ENCODE results near the gene TMEM131.

The TMEM131 gene

GRCh38 chr2:98037206-98037605 lies 41.5 kb upstream of the TMEM131 start:
- no peak for DNase-seq (ENCODE audit: insufficient read length, low spot score)
- TF ChIP-seq, protein P1, sequence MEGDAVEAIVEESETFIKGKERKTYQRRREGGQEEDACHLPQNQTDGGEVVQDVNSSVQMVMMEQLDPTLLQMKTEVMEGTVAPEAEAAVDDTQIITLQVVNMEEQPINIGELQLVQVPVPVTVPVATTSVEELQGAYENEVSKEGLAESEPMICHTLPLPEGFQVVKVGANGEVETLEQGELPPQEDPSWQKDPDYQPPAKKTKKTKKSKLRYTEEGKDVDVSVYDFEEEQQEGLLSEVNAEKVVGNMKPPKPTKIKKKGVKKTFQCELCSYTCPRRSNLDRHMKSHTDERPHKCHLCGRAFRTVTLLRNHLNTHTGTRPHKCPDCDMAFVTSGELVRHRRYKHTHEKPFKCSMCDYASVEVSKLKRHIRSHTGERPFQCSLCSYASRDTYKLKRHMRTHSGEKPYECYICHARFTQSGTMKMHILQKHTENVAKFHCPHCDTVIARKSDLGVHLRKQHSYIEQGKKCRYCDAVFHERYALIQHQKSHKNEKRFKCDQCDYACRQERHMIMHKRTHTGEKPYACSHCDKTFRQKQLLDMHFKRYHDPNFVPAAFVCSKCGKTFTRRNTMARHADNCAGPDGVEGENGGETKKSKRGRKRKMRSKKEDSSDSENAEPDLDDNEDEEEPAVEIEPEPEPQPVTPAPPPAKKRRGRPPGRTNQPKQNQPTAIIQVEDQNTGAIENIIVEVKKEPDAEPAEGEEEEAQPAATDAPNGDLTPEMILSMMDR (IDR thresholded peaks at IDR 0.05; ENCODE audit: insufficient read depth, missing control alignments), result no peak
- FAIRE-seq, result no peak

DNA sequence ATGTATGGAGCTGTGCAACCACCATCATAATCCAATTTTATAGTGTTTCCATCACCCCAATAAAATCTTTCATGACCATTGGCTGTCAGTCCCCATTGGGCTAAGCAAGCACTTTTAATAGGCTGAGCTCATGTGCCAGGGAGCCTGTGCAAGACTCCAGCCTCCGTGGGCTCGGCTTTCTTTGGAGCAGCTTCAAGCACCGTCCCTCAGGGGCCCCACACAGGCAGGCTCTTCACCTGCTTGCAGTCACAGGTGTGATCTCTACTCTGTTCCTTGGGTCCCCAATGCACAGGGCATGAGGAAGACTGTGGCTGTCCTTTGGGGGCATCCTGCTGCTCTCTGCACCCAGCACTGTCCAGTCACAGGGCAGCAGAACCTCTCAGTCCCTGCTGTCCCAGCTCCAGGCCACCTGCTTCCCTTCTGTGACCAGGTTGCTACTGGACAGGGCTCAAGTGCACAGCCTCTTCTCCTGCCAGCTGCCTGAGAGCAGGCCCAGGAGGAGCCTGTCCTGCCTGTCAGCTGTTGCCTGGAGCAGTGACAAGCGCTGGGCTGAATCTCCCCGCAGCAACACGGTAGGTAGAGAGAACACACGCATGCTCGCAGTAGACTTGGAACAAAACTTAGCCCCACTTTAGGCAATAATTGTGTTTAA lies 40.7 kb upstream of the TMEM131 start:
- TF ChIP-seq, protein P1 (IDR thresholded peaks at IDR 0.05; ENCODE audit: insufficient read depth, missing control alignments), result no peak
- no peak for DNase-seq (ENCODE audit: insufficient read length, low spot score)
- FAIRE-seq, result no peak

DNA sequence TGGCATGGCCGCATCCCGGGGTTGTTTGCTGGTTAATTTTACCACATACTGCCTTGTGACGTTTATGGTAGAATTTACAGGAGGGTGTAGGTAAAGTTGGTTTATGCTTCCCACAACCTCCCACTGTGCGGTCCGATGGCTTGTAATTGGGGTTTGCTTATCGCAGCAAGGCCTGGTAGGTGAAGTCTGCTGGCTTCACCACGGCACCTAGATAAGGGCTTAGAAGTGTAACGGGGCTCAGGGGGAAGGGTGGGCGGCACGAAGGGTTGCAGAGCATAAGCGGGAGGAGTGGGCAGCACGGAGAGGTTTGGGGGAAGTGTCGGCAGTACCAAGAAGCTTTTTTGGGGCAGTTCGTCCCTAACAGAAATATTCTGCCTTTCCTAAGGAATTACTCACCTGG lies 39.0 kb upstream of the TMEM131 start:
- no peak for DNase-seq (ENCODE audit: insufficient read length, low spot score)
- FAIRE-seq, result no peak
- TF ChIP-seq, protein P1 (IDR thresholded peaks at IDR 0.05; ENCODE audit: insufficient read depth, missing control alignments), result no peak

DNA sequence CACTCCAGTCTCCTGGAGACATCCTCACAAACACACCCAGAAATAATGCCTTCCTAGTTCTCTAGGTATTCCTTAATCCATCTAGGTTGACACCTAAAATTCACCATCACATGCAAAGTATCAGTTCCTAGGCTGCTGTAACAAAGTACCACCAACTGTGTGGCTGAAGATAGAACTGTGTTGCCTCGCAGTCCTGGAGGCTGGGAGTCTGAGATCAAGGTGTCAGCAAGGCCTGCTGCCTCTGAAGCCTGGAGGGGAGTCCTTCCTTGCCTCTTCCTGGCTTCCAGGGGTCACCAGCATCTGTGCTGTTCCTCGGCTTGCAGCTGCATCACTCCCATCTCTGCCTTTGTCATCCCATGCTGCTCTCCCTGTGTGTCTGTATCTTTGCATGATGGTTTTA lies 36.3 kb upstream of the TMEM131 start:
- TF ChIP-seq, protein P1 (IDR thresholded peaks at IDR 0.05; ENCODE audit: insufficient read depth, missing control alignments), result no peak
- FAIRE-seq, result no peak
- no peak for DNase-seq (ENCODE audit: insufficient read length, low spot score)

DNA sequence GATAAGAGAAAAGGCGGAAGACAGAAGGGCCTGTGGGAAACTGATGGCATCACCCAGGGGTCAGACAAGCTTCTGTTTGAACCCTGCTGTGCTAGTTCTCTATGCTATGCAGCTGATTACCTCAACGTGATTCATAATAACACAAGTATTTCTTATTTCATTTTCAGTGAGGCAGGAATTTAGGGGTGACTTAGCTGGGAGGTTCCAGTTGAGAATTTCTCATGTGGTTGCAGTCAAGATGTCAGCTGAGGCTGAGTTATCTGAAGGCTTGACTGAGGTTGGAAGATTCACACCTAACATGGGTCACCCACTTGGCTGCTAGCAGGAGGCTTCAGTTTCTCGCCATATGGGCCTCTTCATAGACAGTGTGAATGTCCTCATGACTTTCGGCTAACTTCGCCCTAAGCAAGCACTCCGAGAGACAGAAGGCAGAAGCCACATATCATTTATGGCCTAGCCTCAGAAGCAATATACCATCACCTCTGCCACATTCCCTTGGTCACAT lies 34.0 kb upstream of the TMEM131 start:
- TF ChIP-seq, protein P1 (IDR thresholded peaks at IDR 0.05; ENCODE audit: insufficient read depth, missing control alignments), result no peak
- DNase-seq (ENCODE audit: insufficient read length, low spot score), result no peak
- no peak for FAIRE-seq

- TF ChIP-seq, protein P1 (IDR thresholded peaks at IDR 0.05; ENCODE audit: insufficient read depth, missing control alignments), result no peak
- FAIRE-seq, result no peak
These were observed 33.4 kb upstream of the TMEM131 start for GRCh38 chr2:98028931-98029717.

DNA sequence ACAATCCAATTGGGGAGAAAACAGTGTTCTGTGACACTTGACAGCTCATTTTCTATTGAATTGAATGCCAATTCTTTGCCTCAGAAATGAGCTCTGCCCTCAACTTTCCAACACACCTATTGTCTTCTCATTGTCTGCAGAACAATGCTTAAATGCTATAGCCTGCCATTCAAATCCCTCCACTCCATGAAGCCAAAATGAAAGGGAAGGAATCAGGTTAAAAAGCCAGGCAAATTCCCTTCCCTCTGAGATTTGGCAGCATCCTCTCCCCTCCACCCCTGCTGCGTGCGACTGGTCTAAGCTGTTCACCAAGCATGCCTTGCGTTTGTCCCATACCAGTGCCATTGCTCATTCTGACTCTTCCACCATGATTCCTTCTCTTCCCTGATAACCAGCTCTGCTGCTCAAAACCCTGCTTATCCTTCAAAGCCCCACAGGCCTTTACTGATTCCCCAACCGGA lies 32.4 kb upstream of the TMEM131 start:
- FAIRE-seq (no peak), DNase-seq (ENCODE audit: insufficient read length, low spot score) (no peak)
- TF ChIP-seq, protein P1 (IDR thresholded peaks at IDR 0.05; ENCODE audit: insufficient read depth, missing control alignments), result no peak

More at GRCh38 chr2:98028931-98029717, 33.4 kb upstream of the TMEM131 start:
- no peak for DNase-seq (ENCODE audit: insufficient read length, low spot score)

Data from D721Med (cell line).